A549 (cell line): ENCODE results near the gene SORL1. TPM values are rescaled to one million over a fixed set of nuclear protein-coding genes. Genes with fewer than 3 reads are reported as not detected.

Source experiments
- ATAC-seq, 2 experiments: fragments of 200-7000 bp in 1 of 2; fragments of >200 bp in 1 of 2; cut with Nextera tagmentation in 1 of 2; cut with Tn5 transposase in 1 of 2; 3 replicates each; pipeline versions ENCODE4 v1.8.0 to v1.9.1; 2018 to 2020; ENCODE audit warnings: mild to moderate bottlenecking in 1 of 2, moderate library complexity in 1 of 2
- CTCF ChIA-PET: fragments of 300-600 bp; sonication (Branson Sonifier 250); formaldehyde crosslinking; extraction: SDS; loops from one replicate; lab custom pipeline; 2021; ENCODE audit warnings: antibody characterized with exemption, inconsistent platforms; lab: Yijun Ruan, JAX
- POLR2A ChIA-PET: fragments of 350-600 bp; formaldehyde crosslinking; extraction: SDS; loops from one replicate; lab custom pipeline; 2021; ENCODE audit warnings: antibody characterized with exemption, inconsistent platforms; lab: Yijun Ruan, JAX
- DNase-seq, 2 experiments: peaks; one replicate each; pipeline versions ENCODE4 v3.0.0 to v3.0.0-alpha.2; 2011 to 2016; ENCODE audit warnings: low read depth in 1 of 2, low spot score in 1 of 2
- FAIRE-seq: peaks from 2 replicates; lab custom pipeline; 2011; peaks lifted over from hg19 to GRCh38; lab: Jason Lieb, UNC
- H3K27ac ChIP-seq, 2 experiments: fragments of >200 bp; sonication (Bioruptor Twin); formaldehyde crosslinking; 3 replicates each; pipeline ENCODE4 v1.5.1; 2016 to 2017
- H3K4me1 ChIP-seq: fragments of >200 bp; sonication (Bioruptor Twin); formaldehyde crosslinking; 3 replicates; pipeline ENCODE4 v1.6.1; 2016
- H3K4me2 ChIP-seq: fragments of >200 bp; sonication (Bioruptor Twin); formaldehyde crosslinking; 3 replicates; pipeline ENCODE4 v1.6.1; 2016
- H3K4me3 ChIP-seq: fragments of >200 bp; sonication (Bioruptor Twin); formaldehyde crosslinking; 3 replicates; pipeline ENCODE4 v1.5.1; 2016
- H3K9me3 ChIP-seq: fragments of >200 bp; sonication (Bioruptor Twin); formaldehyde crosslinking; 3 replicates; pipeline ENCODE4 v1.6.1; 2016
- CHD4 ChIP-seq: fragments of 200-600 bp; sonication (generic); IDR thresholded peaks from 2 replicates; pipeline ENCODE4 v1.6.1; 2016; ENCODE audit warnings: antibody characterized with exemption, mild to moderate bottlenecking, borderline replicate concordance
- FOSL2 ChIP-seq, 2 experiments: fragments of 450-650 bp in 1 of 2; fragments of >200 bp in 1 of 2; sonication (Bioruptor Twin) in 1 of 2; formaldehyde crosslinking; IDR thresholded peaks; 2 replicates each; pipeline versions ENCODE4 v1.5.0 to v1.6.1; 2016 to 2020; ENCODE audit warnings: mild to moderate bottlenecking in 1 of 2, moderate library complexity in 1 of 2
- GATA3 ChIP-seq: IDR thresholded peaks from 2 replicates; pipeline ENCODE4 v1.6.1; 2012; ENCODE audit warnings: borderline replicate concordance
- HOXA7 ChIP-seq: fragments of 250-450 bp; sonication (Bioruptor Pico); IDR thresholded peaks from 2 replicates; pipeline ENCODE4 v1.5.0; 2020; ENCODE audit warnings: mild to moderate bottlenecking, moderate library complexity
- HOXB13 ChIP-seq: fragments of 250-450 bp; sonication (Bioruptor Pico); IDR thresholded peaks from 2 replicates; pipeline ENCODE4 v1.5.0; 2020; ENCODE audit warnings: low read depth, mild to moderate bottlenecking, moderate library complexity
- HOXB5 ChIP-seq: fragments of 250-450 bp; sonication (Bioruptor Pico); IDR thresholded peaks from 2 replicates; pipeline ENCODE4 v1.5.0; 2020; ENCODE audit warnings: mild to moderate bottlenecking, moderate library complexity
- JUN ChIP-seq, 2 experiments: fragments of >200 bp; sonication (Bioruptor Twin); formaldehyde crosslinking; IDR thresholded peaks; 2 replicates in 1 of 2; 3 replicates in 1 of 2; pipeline ENCODE4 v1.6.1; 2016 to 2017
- MAZ ChIP-seq: fragments of 150-350 bp; IDR thresholded peaks from 2 replicates; pipeline ENCODE4 v1.6.1; 2014; ENCODE audit warnings: antibody characterized with exemption, low read depth, low read length, borderline replicate concordance
- NFE2L2 ChIP-seq: fragments of 150-350 bp; conservative IDR thresholded peaks from 2 replicates; pipeline ENCODE4 v1.6.1; 2014; ENCODE audit warnings: low read length
- POLR2AphosphoS2 ChIP-seq: conservative IDR thresholded peaks from 2 replicates; pipeline ENCODE4 v1.6.1; 2012; ENCODE audit warnings: low read length, improper control_type of control experiment, inconsistent platforms
- RFX5 ChIP-seq: fragments of 450-650 bp; IDR thresholded peaks from 2 replicates; pipeline ENCODE4 v1.7.1; 2014; ENCODE audit warnings: antibody characterized with exemption, mild to moderate bottlenecking, moderate library complexity
- RNF2 ChIP-seq: fragments of 200-600 bp; sonication (generic); IDR thresholded peaks from 2 replicates; pipeline ENCODE4 v1.6.1; 2016; ENCODE audit warnings: low read depth, mild to moderate bottlenecking, antibody characterized with exemption, moderate library complexity, borderline replicate concordance
- SMC3 ChIP-seq: fragments of >200 bp; sonication (Bioruptor Twin); formaldehyde crosslinking; IDR thresholded peaks from 3 replicates; pipeline ENCODE4 v1.6.1; 2018; ENCODE audit warnings: inconsistent platforms
- TFCP2L1 ChIP-seq: fragments of 250-450 bp; sonication (Bioruptor Pico); IDR thresholded peaks from 2 replicates; pipeline ENCODE4 v1.5.0; 2021; ENCODE audit warnings: mild to moderate bottlenecking
- TP53 ChIP-seq: fragments of 250-450 bp; sonication (Bioruptor Pico); IDR thresholded peaks from 2 replicates; pipeline ENCODE4 v1.5.0; 2021; ENCODE audit warnings: mild to moderate bottlenecking, moderate library complexity
- ZC3H11A ChIP-seq: fragments of 450-650 bp; IDR thresholded peaks from 2 replicates; pipeline ENCODE4 v1.6.1; 2014; ENCODE audit warnings: antibody characterized with exemption, mild to moderate bottlenecking
- WGBS: methylation state at CpG from one replicate; pipeline ENCODE4 v1.1.6; 2017; ENCODE audit errors: missing lambda C conversion rate; 5-methylcytosine and 5-hydroxymethylcytosine counted together
- polyA plus RNA-seq, 4 experiments: library from polyadenylated mRNA; depleted of rRNA in 3 of 4; stranded (reverse); fragments of >200 nt; fragmentation: RNase III in 1 of 4; extraction: RNeasy Plus Mini Kit Qiagen cat#74134 plus additional on column Dnase treatment in 1 of 4; gene quantifications; 2 replicates in 3 of 4; 3 replicates in 1 of 4; pipeline ENCODE4 v1.2.3, GENCODE V29; 2011 to 2017
- TF ChIP-seq, protein P1 (sequence below): fragments of 250-450 bp; sonication (Bioruptor Pico); IDR thresholded peaks from 2 replicates; pipeline ENCODE4 v1.5.0; 2021; ENCODE audit warnings: mild to moderate bottlenecking, moderate library complexity, borderline replicate concordance

Gene SORL1
- polyA plus RNA-seq, 2 of the 4 experiments (the other 2 are of a cell fraction) = 0.45 to 3.8 TPM

DNA sequence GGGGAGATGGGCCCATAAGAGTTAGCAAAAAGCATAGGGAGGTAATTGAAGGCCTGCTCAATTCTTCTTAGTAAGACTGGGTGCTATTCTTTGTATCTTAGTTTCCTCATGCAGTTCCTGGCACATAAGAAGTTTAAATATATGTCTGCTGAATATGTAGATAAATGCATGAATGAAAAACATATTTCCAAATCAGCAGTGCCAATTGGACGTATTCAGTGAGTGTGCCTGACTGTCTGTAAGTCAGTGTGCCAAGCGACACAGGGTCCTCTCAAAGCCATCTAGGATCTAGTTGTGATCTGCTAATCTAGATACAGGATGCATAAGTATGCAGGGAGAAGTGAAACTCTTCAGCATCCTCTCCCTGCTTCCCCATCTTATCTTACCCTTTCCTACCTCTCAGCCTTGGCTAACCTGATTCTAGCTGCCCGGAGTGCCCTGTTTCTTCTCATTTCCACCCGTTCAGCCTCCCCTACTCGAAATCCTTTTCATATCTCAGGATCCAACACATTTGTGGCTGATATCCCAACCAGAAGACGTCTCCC, 91.8 kb downstream of the SORL1 start:
- no peaks in the 10 kb centered on the region for H3K9me3 ChIP-seq
- 69% methylated on average over 6 of the region's 6 CpGs for WGBS
- no peak for DNase-seq
- H3K4me2 ChIP-seq = no peak overlapping the region
- ATAC-seq = no peak
- H3K27ac ChIP-seq = no peak overlapping the region
- no peak for TF ChIP-seq POLR2AphosphoS2
- TF ChIP-seq, all 56 proteins: peak for 0
- ChIA-PET POLR2A (no interaction called here), CTCF (no interaction called here)
- Histone ChIP-seq H3K4me3 (no peak overlapping the region), H3K4me1 (no peaks in the 10 kb centered on the region)
- no peak for FAIRE-seq

DNA sequence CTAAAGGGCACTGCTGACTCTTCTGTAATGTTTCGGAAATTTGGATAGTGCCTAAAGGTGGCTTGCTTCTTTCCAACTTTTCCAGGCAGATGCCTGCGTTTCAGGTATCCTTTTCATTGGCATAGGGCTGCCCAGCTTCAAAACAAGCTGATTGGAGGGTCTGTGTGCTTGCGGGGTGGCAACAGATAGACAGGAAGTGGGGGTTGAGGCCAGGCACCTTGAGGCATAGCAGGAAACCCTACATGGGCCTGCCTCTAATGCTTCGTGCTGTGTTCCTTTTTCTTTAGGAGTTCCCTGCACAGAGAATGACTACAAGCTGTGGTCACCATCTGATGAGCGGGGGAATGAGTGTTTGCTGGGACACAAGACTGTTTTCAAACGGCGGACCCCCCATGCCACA, 92.8 kb downstream of the SORL1 start:
- CTCF ChIA-PET = no interaction called here
- WGBS = 100% methylated on average over 4 of the region's 7 CpGs
- DNase-seq (no peak), FAIRE-seq (no peak), ATAC-seq (no peak)
- Histone ChIP-seq H3K9me3 (no peaks in the 10 kb centered on the region), H3K4me1 (no peaks in the 10 kb centered on the region), H3K4me2 (no peak overlapping the region), H3K4me3 (no peak overlapping the region), H3K27ac (no peak overlapping the region)
- POLR2A ChIA-PET = no interaction called here
- TF ChIP-seq FOSL2 (IDR thresholded peaks at IDR 0.05) (no peak), FOSL2 (CRISPR knock-in tag; IDR thresholded peaks at IDR 0.05) (no peak), TFCP2L1 (CRISPR knock-in tag) (no peak), RNF2 (no peak), MAZ (no peak), GATA3 (no peak), SMC3 (no peak), CHD4 (no peak)

DNA sequence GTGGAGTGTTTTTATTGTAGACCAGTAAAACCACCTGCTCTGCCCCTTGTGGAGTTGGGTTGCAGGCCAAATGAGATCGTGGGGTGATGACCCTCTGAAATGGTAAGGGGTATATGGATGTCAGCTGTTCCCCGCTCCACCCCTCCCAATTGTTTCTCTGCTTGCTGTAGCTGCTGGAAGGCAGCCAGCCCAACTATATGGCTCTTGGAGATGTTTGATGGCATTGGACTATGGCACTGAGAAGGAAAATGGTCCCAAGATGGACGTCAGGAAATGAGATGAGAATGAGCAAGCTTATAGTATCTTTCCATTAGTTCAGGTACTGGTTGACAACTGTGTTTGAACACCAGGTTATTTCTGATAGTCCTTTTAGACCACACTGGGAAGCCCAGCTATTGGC, 95.5 kb downstream of the SORL1 start:
- H3K9me3 ChIP-seq = no peaks in the 10 kb centered on the region
- no peak overlapping the region for H3K4me2 ChIP-seq
- POLR2A ChIA-PET = no interaction called here
- ATAC-seq (no peak), DNase-seq (no peak), FAIRE-seq (no peak)
- H3K4me1 ChIP-seq = no peaks in the 10 kb centered on the region
- WGBS = 25% methylated on average over 1 of the region's 3 CpGs
- no peak overlapping the region for H3K4me3 ChIP-seq
- CTCF ChIA-PET = interaction anchor here (1.0 to 1.9 kb wide), 2 partner anchors 26 to 38 kb away, joined by 3 to 6 read pairs; no protein-coding TSS in a partner anchor
- no peak for TF ChIP-seq JUN (IDR thresholded peaks at IDR 0.05)
- TF ChIP-seq, protein P1, sequence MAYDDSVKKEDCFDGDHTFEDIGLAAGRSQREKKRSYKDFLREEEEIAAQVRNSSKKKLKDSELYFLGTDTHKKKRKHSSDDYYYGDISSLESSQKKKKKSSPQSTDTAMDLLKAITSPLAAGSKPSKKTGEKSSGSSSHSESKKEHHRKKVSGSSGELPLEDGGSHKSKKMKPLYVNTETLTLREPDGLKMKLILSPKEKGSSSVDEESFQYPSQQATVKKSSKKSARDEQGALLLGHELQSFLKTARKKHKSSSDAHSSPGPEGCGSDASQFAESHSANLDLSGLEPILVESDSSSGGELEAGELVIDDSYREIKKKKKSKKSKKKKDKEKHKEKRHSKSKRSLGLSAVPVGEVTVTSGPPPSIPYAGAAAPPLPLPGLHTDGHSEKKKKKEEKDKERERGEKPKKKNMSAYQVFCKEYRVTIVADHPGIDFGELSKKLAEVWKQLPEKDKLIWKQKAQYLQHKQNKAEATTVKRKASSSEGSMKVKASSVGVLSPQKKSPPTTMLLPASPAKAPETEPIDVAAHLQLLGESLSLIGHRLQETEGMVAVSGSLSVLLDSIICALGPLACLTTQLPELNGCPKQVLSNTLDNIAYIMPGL (CRISPR knock-in tag) = no peak
- no peak for TF ChIP-seq RFX5
- no peak for TF ChIP-seq TP53 (CRISPR knock-in tag)
- no peak for TF ChIP-seq NFE2L2
- no peak for TF ChIP-seq HOXA7 (CRISPR knock-in tag)
- no peak for TF ChIP-seq ZC3H11A
- TF ChIP-seq HOXB13 = no peak
- no peak for TF ChIP-seq HOXB5 (CRISPR knock-in tag)
- H3K27ac ChIP-seq = no peak overlapping the region

DNA sequence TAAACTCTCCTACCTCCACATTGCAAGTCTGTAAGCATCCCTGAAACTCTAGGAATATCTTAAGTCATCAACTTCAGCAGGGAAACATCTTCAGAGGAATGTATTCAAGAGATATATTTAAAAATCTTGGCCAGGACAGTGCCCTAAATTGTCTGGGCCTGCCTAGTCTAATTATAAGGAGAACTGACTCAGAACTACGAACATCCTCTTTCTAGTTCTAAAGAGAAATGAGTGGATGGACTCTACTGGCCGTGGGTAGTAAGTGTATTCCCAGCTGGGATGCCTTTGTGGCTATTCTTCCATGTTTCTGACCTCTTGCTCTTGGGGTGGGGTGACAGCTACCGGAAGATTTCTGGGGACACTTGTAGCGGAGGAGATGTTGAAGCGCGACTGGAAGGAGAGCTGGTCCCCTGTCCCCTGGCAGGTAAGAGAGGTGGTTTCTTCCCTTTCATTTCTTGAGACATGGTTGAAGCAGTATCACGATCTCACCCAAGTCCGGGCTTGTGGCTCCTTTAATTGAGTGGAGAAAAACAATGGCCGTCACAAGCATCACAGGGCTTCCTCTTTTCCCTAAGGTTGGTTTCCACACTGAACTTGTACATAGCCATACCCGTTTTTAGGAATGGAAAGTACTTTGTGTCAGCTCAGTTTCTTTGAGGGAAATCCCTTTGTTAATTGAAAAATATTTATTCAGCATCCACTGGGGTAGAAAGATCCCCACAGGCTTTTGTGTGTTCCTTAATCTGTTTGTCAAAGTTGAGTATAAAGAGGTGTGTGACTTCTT, 98.3 kb downstream of the SORL1 start:
- Histone ChIP-seq H3K9me3 (no peaks in the 10 kb centered on the region), H3K4me1 (no peaks in the 10 kb centered on the region), H3K4me2 (no peak overlapping the region), H3K27ac (no peak overlapping the region), H3K4me3 (no peak overlapping the region)
- DNase-seq (no peak), FAIRE-seq (no peak), ATAC-seq (no peak)
- CTCF ChIA-PET = no interaction called here
- no peak for TF ChIP-seq POLR2AphosphoS2
- 70% methylated on average over 10 of the region's 10 CpGs for WGBS
- POLR2A ChIA-PET = no interaction called here
